BLaER1 treated with 17β-estradiol and CSF1 and Interleukin-3, amounts not matched to agents 10 nM and 100 nM (cell line): Measurements from ENCODE around the gene VSTM1.

Source experiments
- H3K27ac ChIP-seq, 11 experiments: shearing (Covaris generic); formaldehyde crosslinking; 2 replicates each; pipeline ENCODE4 v1.8.1; 2022
- H3K27me3 ChIP-seq, 11 experiments: shearing (Covaris generic); formaldehyde crosslinking; 2 replicates each; pipeline ENCODE4 v1.8.1; 2022
- H3K36me3 ChIP-seq, 11 experiments: shearing (Covaris generic); formaldehyde crosslinking; 2 replicates each; pipeline ENCODE4 v1.8.1; 2022
- H3K4me1 ChIP-seq, 10 experiments: shearing (Covaris generic); formaldehyde crosslinking; 2 replicates each; pipeline ENCODE4 v1.8.1; 2022
- H3K4me2 ChIP-seq, 11 experiments: shearing (Covaris generic); formaldehyde crosslinking; 2 replicates each; pipeline ENCODE4 v1.8.1; 2022
- H3K4me3 ChIP-seq, 10 experiments: shearing (Covaris generic); formaldehyde crosslinking; 2 replicates each; pipeline ENCODE4 v1.8.1; 2022
- H3K9ac ChIP-seq, 11 experiments: shearing (Covaris generic); formaldehyde crosslinking; 2 replicates each; pipeline ENCODE4 v1.8.1; 2022
- H3K9me3 ChIP-seq, 11 experiments: shearing (Covaris generic); formaldehyde crosslinking; replicated peaks in 1 of 11; 2 replicates each; pipeline ENCODE4 v1.8.1; 2022
- H4K20me1 ChIP-seq, 11 experiments: shearing (Covaris generic); formaldehyde crosslinking; 2 replicates each; pipeline ENCODE4 v1.8.1; 2022
- Cebpa-rat ChIP-seq, 11 experiments: shearing (Covaris generic); IDR thresholded peaks; 2 replicates each; pipeline ENCODE4 v1.8.1; 2022

The VSTM1 gene

DNA sequence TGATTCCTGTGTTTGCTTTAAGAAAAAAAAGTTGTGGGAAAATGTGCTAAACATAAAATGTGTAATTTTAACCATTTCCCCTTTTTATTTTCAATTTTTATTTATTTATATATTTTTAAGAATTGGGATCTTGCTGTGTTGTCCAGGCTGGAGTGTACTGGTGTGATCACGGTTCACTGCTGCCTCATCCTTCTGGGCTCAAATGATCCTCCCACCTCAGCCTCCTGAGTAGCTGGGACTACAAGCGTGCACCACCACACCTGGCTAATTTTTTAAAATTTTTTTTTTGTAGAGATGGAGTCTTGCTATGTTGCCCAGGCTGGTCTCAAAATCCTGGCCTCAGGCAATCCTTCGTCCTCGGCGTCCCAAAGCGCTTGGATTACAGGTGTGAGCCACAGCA is 53.2 kb downstream of the VSTM1 start:
- Histone ChIP-seq H3K9me3 (peaks cover 0 to 10% (median 7%) of the 10 kb centered on the region in 11 experiments; a peak in 10 of 22 replicates), H3K4me1 (peaks cover 10 to 74% (median 32%) of the 10 kb centered on the region in 10 experiments), H3K36me3 (no peaks in the 10 kb centered on the region), H4K20me1 (no peaks in the 10 kb centered on the region), H3K4me3 (no peak overlapping the region), H3K27me3 (no peaks in the 10 kb centered on the region), H3K4me2 (no peak overlapping the region), H3K27ac (no peak overlapping the region), H3K9ac (no peak overlapping the region)
- no peak for TF ChIP-seq Cebpa-rat (IDR thresholded peaks at IDR 0.05)

DNA sequence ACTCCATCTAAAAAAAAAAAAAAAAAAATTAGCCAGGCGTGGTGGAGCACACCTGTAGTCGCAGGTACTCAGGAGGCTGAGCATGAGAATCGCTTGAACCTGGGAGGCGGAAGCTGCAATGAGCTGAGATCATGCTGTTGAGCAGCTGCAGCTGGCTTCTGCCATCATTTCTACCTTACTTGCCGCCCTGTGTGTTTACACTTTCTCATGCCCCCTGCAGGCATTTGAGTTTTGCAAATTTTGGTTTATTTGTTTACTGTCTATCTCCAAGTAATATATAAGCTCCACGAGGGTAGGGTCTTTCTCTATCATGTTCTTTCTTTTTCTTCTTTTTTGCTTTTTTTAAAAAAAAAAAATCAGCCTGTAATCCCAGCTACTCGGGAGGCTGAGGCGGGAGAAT is 54.3 kb downstream of the VSTM1 start:
- Histone ChIP-seq H3K27ac (no peak overlapping the region), H3K27me3 (no peaks in the 10 kb centered on the region), H3K4me2 (peak overlapping the region in 3 of 11 experiments; percentile 16 to 71 (median 69); a peak in 2 of 22 replicates), H3K4me3 (no peak overlapping the region), H3K4me1 (peaks cover 2 to 64% (median 23%) of the 10 kb centered on the region in 10 experiments), H3K9me3 (peaks cover 0 to 2% (median under 1%) of the 10 kb centered on the region in 11 experiments; a peak in 3 of 22 replicates), H3K9ac (no peak overlapping the region), H4K20me1 (no peaks in the 10 kb centered on the region), H3K36me3 (no peaks in the 10 kb centered on the region)
- TF ChIP-seq Cebpa-rat (IDR thresholded peaks at IDR 0.05), result no peak

DNA sequence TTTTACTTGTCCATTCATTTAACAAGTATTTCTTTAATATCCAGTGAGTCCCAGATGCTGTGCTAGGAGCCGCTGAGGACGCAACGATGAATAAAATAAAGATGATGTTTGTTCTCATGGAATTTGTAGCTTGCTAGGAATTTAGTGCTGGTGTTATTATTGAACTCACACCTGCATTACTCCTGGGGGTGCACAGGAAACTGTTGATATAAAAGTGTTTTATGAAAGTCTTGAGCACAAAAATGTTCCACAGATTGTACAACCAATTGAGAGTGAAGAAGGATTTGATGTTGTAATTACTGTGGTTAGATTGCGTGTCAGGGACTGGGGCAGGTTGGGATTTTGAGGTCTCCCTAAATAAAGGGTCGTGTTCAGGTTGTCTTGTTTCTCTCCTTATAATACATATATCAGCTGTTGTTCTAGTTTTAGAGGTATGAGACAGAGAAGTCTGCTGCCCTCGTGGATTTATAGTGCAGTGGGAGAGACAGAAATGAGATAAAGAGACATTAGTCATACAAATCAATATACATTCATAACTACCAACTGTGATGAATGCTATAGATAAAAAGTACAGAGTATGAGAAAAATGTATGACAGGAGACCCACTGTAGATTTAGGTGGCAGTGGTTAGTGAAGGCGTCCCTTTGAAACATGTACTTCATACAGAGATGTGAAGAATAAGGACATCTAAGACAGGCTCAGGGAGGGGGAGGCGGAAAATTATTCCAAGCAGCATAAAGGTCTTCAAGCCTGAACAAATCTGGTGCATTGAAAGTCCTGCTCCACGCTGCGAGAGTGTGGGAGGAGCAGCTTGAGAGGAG is 61.0 kb downstream of the VSTM1 start:
- no peak for TF ChIP-seq Cebpa-rat (IDR thresholded peaks at IDR 0.05)
- no peak overlapping the region for H3K9ac ChIP-seq
- H3K4me1 ChIP-seq, result peaks cover 0 to 51% (median 11%) of the 10 kb centered on the region in 10 experiments; a peak in 12 of 20 replicates
- H3K36me3 ChIP-seq, result peaks cover 0 to 18% (median 0%) of the 10 kb centered on the region in 11 experiments; a peak in 5 of 22 replicates
- H3K27ac ChIP-seq, result no peak overlapping the region
- peak overlapping the region in 3 of 11 experiments; percentile 22 to 35 (median 24); a peak in 2 of 22 replicates for H3K4me2 ChIP-seq
- H3K27me3 ChIP-seq, result no peaks in the 10 kb centered on the region
- H3K4me3 ChIP-seq, result no peak overlapping the region
- no peaks in the 10 kb centered on the region for H4K20me1 ChIP-seq
- H3K9me3 ChIP-seq, result no peaks in the 10 kb centered on the region; a peak in 2 of 22 replicates

DNA sequence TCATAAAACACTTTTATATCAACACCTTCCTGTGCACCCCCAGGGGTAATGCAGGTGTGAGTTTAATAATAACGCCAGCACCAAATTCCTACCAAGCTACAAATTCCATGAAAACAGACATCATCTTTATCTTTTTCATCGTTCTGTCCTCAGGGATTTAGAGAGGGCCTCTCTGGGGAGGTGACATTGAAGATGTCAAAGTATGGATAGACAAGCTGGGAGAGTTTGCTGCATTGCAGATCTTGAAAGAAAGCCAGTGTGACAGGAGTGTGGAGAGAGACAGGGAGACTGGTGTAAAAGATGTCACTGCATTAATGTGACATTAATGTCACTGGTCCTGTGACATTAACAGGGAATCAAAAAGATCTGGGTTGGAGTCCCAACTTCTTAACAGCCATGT is 62.2 kb downstream of the VSTM1 start:
- Histone ChIP-seq H3K9me3 (no peaks in the 10 kb centered on the region; a peak in 2 of 22 replicates), H3K36me3 (peaks cover 0 to 18% (median 0%) of the 10 kb centered on the region in 11 experiments; a peak in 5 of 22 replicates), H3K4me2 (no peak overlapping the region), H3K9ac (no peak overlapping the region), H3K27me3 (no peaks in the 10 kb centered on the region), H3K27ac (no peak overlapping the region), H3K4me3 (no peak overlapping the region), H4K20me1 (no peaks in the 10 kb centered on the region), H3K4me1 (peaks cover 0 to 45% (median 8%) of the 10 kb centered on the region in 10 experiments; a peak in 12 of 20 replicates)
- TF ChIP-seq Cebpa-rat (IDR thresholded peaks at IDR 0.05), result no peak

DNA sequence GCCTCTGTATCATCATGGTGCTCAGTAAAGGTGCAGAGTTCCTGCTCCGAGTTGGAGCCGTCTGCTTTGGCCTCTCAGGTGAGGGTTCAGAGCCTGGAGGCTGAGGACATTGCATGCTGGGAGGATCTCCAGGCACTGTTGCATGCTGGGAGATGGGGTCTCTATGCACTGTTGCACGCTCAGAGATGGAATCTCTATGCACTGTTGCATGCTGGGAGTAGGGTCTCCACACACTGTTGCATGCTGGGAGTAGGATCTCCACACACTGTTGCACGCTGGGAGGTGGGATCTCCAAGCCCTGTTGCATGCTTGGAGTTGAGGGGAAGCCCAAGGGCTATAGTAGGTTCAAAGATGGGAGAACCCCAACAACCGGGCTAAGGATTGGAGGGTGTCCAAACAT is 64.0 kb downstream of the VSTM1 start:
- Histone ChIP-seq H4K20me1 (no peaks in the 10 kb centered on the region; a peak in 1 of 22 replicates), H3K4me2 (no peak overlapping the region), H3K27ac (no peak overlapping the region), H3K36me3 (peaks cover 0 to 18% (median 0%) of the 10 kb centered on the region in 11 experiments; a peak in 5 of 22 replicates), H3K9ac (no peak overlapping the region), H3K9me3 (no peaks in the 10 kb centered on the region; a peak in 2 of 22 replicates), H3K4me3 (no peak overlapping the region), H3K4me1 (peaks cover 0 to 51% (median 14%) of the 10 kb centered on the region in 10 experiments; a peak in 15 of 20 replicates), H3K27me3 (no peaks in the 10 kb centered on the region)
- TF ChIP-seq Cebpa-rat (IDR thresholded peaks at IDR 0.05), result no peak

DNA sequence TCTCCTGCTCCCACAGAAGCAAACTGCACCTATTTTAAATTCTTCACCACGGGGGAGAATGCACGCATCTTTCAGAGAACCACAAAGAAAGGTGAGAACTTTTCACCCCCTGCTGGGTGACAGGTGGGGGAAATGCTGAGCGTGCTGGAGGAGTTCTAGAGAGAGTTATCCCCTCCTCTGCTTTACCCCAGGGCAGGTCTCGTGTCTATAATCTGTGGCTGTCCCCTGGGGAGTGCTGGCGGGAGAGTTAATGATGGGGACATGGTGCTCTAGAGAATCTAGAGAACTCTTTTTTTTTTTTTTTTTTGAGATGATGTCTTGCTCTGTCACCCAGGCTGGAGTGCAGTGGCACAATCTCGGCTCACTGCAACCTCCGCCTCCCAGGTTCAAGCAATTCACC is 65.5 kb downstream of the VSTM1 start:
- TF ChIP-seq Cebpa-rat (IDR thresholded peaks at IDR 0.05), result no peak
- no peak overlapping the region for H3K27ac ChIP-seq

DNA sequence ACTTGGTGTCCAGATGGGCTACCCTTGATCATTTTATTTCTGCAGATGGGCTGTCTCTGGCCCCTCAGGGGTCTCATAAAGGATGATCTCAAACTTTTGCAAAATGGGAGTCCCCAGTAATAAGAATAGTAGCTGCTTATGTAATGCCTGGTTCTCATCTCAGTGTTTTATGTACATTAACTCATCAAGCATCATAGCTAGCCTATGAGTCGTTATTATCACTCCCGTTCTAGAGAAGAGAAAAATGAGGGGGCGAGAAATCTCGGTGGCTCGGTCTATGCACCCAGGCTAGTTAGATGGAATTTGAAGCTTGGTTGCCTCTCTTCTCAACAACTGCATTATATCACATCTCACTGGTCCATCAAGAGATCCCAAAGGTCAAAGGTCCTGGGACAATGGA is 68.9 kb downstream of the VSTM1 start:
- no peak for TF ChIP-seq Cebpa-rat (IDR thresholded peaks at IDR 0.05)
- peaks cover 0 to 13% (median 0%) of the 10 kb centered on the region in 11 experiments; a peak in 5 of 22 replicates for H3K36me3 ChIP-seq
- H3K4me2 ChIP-seq, result peak overlapping the region in 6 of 11 experiments; percentile 33 to 97 (median 92); a peak in 13 of 22 replicates
- H3K4me1 ChIP-seq, result peaks cover 24 to 63% (median 46%) of the 10 kb centered on the region in 10 experiments
- H3K9me3 ChIP-seq, result no peaks in the 10 kb centered on the region; a peak in 2 of 22 replicates
- H3K4me3 ChIP-seq, result no peak overlapping the region
- H3K27me3 ChIP-seq, result peaks cover 0 to 13% (median 4%) of the 10 kb centered on the region in 11 experiments; a peak in 6 of 22 replicates
- H3K27ac ChIP-seq, result no peak overlapping the region
- no peaks in the 10 kb centered on the region; a peak in 1 of 22 replicates for H4K20me1 ChIP-seq
- no peak overlapping the region for H3K9ac ChIP-seq

More for the DNA sequence above, 65.5 kb downstream of the VSTM1 start:
- H3K4me1 ChIP-seq, result peaks cover 7 to 64% (median 28%) of the 10 kb centered on the region in 10 experiments; a peak in 17 of 20 replicates
- peak overlapping the region in 2 of 11 experiments; percentile 2 to 27; a peak in 1 of 22 replicates for H3K4me2 ChIP-seq
- peaks cover 0 to 18% (median 0%) of the 10 kb centered on the region in 11 experiments; a peak in 5 of 22 replicates for H3K36me3 ChIP-seq
- no peaks in the 10 kb centered on the region; a peak in 2 of 22 replicates for H3K9me3 ChIP-seq
- no peak overlapping the region for H3K9ac ChIP-seq
- H4K20me1 ChIP-seq, result no peaks in the 10 kb centered on the region; a peak in 1 of 22 replicates
- H3K27me3 ChIP-seq, result 0 out of 22 replicates have a peak, but pooled peaks cover 0 to 2% (median 0%) of the 10 kb centered on the region in 11 experiments
- no peak overlapping the region for H3K4me3 ChIP-seq

DNA sequence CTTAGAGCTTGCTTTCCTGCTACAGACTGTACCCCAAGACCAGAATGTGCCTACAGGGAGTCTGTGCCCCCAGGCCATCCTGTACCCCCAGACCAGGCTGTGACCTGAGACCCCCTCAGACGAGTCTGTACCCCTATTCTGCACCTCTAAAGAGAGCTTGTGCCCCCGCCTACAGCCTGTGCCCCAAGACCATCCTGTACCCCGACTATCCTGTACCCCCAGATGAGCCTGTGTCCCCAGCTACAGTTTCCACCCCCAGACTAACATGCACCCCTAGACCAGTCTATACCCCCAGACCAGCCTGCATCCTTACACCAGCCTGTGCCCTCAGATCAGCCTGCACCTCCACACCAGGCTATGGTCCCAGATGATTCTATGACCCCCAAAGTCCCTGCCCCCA is 70.2 kb downstream of the VSTM1 start:
- no peak for TF ChIP-seq Cebpa-rat (IDR thresholded peaks at IDR 0.05)
- Histone ChIP-seq H3K4me1 (peaks cover 24 to 77% (median 55%) of the 10 kb centered on the region in 10 experiments), H3K27me3 (peaks cover 0 to 13% (median 4%) of the 10 kb centered on the region in 11 experiments; a peak in 6 of 22 replicates), H3K4me2 (peak overlapping the region; percentile 86 to 98 (median 93); a peak in 19 of 22 replicates), H3K9ac (peak overlapping the region in 4 of 11 experiments; percentile 19 to 97 (median 66); a peak in 7 of 22 replicates), H3K36me3 (no peaks in the 10 kb centered on the region; a peak in 1 of 22 replicates), H3K27ac (peak overlapping the region in 3 of 11 experiments; percentile 38 to 97 (median 95); a peak in 3 of 22 replicates), H3K4me3 (peak overlapping the region in 2 of 10 experiments; percentile 5 to 67; a peak in 1 of 20 replicates), H4K20me1 (no peaks in the 10 kb centered on the region; a peak in 1 of 22 replicates), H3K9me3 (no peaks in the 10 kb centered on the region)
